T-cell (primary cell): Measurements from ENCODE around the gene PTBP1. TPM values are rescaled to one million over a fixed set of nuclear protein-coding genes. Genes with fewer than 3 reads are reported as not detected.
A peak's percentile ranks its signal among the peaks of the same experiment; 100 is the strongest.

Source experiments
- ATAC-seq, 4 experiments: fragments of 200-7000 bp in 3 of 4; fragments of 150-1000 bp in 1 of 4; cut with Tn5 transposase; replicated peaks in 1 of 4; 1 replicate in 3 of 4; 2 replicates in 1 of 4; pipeline ENCODE4 v1.10.0; 2021; ENCODE audit warnings: moderate library complexity in 3 of 4, mild to moderate bottlenecking in 2 of 4, moderate number of reproducible peaks in 1 of 4
- CTCF ChIA-PET, 2 donors: fragments of 300-600 bp; sonication (Branson Sonifier 250); formaldehyde crosslinking; loops; one replicate each; lab custom pipeline; 2022; ENCODE audit warnings: antibody characterized with exemption in 2 of 2; lab: Charles Lee
- POLR2A ChIA-PET, 2 donors: fragments of 300-600 bp; sonication (Branson Sonifier 250); formaldehyde crosslinking; loops; one replicate each; lab custom pipeline; 2022; ENCODE audit warnings: antibody characterized with exemption in 2 of 2; lab: Charles Lee
- DNase-seq, 35 experiments: peaks; one replicate each; pipeline versions ENCODE4 v3.0.0 to v3.0.0-alpha.2; 2013 to 2023
- H3K27ac ChIP-seq: one replicate; pipeline ENCODE4 v1.5.1; 2013; ENCODE audit warnings: low read length
- H3K27me3 ChIP-seq, 2 experiments: replicated peaks in 1 of 2; 1 replicate in 1 of 2; 2 replicates in 1 of 2; pipeline versions ENCODE4 v1.6.1 to v1.7.0; 2013; ENCODE audit warnings: low read length in 1 of 2, mixed read lengths in 1 of 2; ENCODE audit not compliant: control insufficient read depth in 2 of 2, insufficient read depth in 2 of 2; ENCODE audit errors: extremely low read depth in 1 of 2
- H3K36me3 ChIP-seq, 2 donors: 1 replicate in 1 of 2; 2 replicates in 1 of 2; pipeline versions ENCODE4 v1.6.1 to v1.7.0; 2013; ENCODE audit warnings: low read length in 1 of 2; ENCODE audit not compliant: control insufficient read depth in 2 of 2, insufficient read depth in 1 of 2; ENCODE audit errors: extremely low read depth in 1 of 2
- H3K4me1 ChIP-seq, 2 experiments: 1 replicate in 1 of 2; 2 replicates in 1 of 2; pipeline versions ENCODE4 v1.6.1 to v1.7.0; 2013; ENCODE audit warnings: low read length in 2 of 2, mixed read lengths in 1 of 2; ENCODE audit not compliant: insufficient read depth in 2 of 2, control insufficient read depth in 1 of 2; ENCODE audit errors: extremely low read depth in 1 of 2
- H3K4me3 ChIP-seq, 2 donors: 1 replicate in 1 of 2; 2 replicates in 1 of 2; pipeline versions ENCODE4 v1.5.1 to v1.7.0; 2013; ENCODE audit warnings: mild to moderate bottlenecking in 2 of 2, low read length in 1 of 2, moderate library complexity in 1 of 2; ENCODE audit not compliant: control insufficient read depth in 1 of 2; ENCODE audit errors: extremely low read depth in 1 of 2
- H3K9me3 ChIP-seq: 2 replicates; pipeline ENCODE4 v1.7.0; 2013
- H3K27ac Mint-ChIP-seq, 2 donors: one replicate each; pipeline ENCODE4 v1.8.0; 2020 to 2021; ENCODE audit warnings: mild to moderate bottlenecking in 2 of 2, mixed read lengths in 2 of 2
- H3K27me3 Mint-ChIP-seq, 2 donors: one replicate each; pipeline ENCODE4 v1.8.0; 2021 to 2022; ENCODE audit warnings: mixed read lengths in 2 of 2
- H3K36me3 Mint-ChIP-seq: one replicate; pipeline ENCODE4 v1.8.0; 2021; ENCODE audit warnings: mixed read lengths
- H3K4me1 Mint-ChIP-seq, 3 donors: one replicate each; pipeline ENCODE4 v1.8.0; 2020 to 2022; ENCODE audit warnings: mixed read lengths in 3 of 3, mild to moderate bottlenecking in 1 of 3
- H3K4me3 Mint-ChIP-seq, 3 donors: one replicate each; pipeline ENCODE4 v1.8.0; 2020 to 2022; ENCODE audit warnings: mild to moderate bottlenecking in 3 of 3, mixed read lengths in 3 of 3, moderate library complexity in 3 of 3
- H3K9me3 Mint-ChIP-seq, 3 donors: one replicate each; pipeline ENCODE4 v1.8.0; 2020 to 2022; ENCODE audit warnings: mixed read lengths in 3 of 3
- WGBS: methylation state at CpG from one replicate; pipeline ENCODE4 v1.1.5; 2013; ENCODE audit warnings: missing lambda C conversion rate; ENCODE audit not compliant: insufficient coverage; 5-methylcytosine and 5-hydroxymethylcytosine counted together
- total RNA-seq, 35 experiments: library from RNA in 6 of 35; stranded (reverse) in 6 of 35; fragments of 120-200 nt in 1 of 35; gene quantifications; one replicate each; pipeline versions ENCODE4 v1.2.1 to v1.2.4 and lab custom pipeline; 2013 to 2026

The PTBP1 gene
- total RNA-seq, 5 donors from 2014 or later (not counting 1 experiment from before 2014, with no cell fraction given) = 307 to 343 (median 316) TPM

- no peaks in the 10 kb centered on the region for H3K36me3 ChIP-seq
- POLR2A ChIA-PET = no interaction called here
Observed at GRCh38 chr19:781800-782184, 15.5 kb upstream of the PTBP1 start.

GRCh38 chr19:782185-782877, 14.9 kb upstream of the PTBP1 start:
- H3K9me3 Mint-ChIP-seq = no peaks in the 10 kb centered on the region

More at GRCh38 chr19:781800-782184, 15.5 kb upstream of the PTBP1 start:
- Mint-ChIP-seq H3K4me3 (no peak overlapping the region), H3K27me3 (peaks cover 3% of the 10 kb centered on the region in 2 donors), H3K9me3 (no peaks in the 10 kb centered on the region), H3K4me1 (no peaks in the 10 kb centered on the region), H3K27ac (no peak overlapping the region), H3K36me3 (no peaks in the 10 kb centered on the region)
- no peak for DNase-seq
- H3K27ac ChIP-seq = no peak overlapping the region
- ATAC-seq = no peak
- H3K9me3 ChIP-seq = no peaks in the 10 kb centered on the region
- no peak overlapping the region for H3K4me3 ChIP-seq
- CTCF ChIA-PET = no interaction called here
- H3K27me3 ChIP-seq = peaks cover 0 to 46% of the 10 kb centered on the region in 2 experiments
- 91% methylated on average over 7 of the region's 19 CpGs for WGBS
- no peaks in the 10 kb centered on the region for H3K4me1 ChIP-seq

GRCh38 chr19:782878-783668, 14.2 kb upstream of the PTBP1 start:
- Histone ChIP-seq H3K36me3 (no peaks in the 10 kb centered on the region), H3K27ac (no peak overlapping the region), H3K4me1 (no peaks in the 10 kb centered on the region), H3K4me3 (no peak overlapping the region), H3K9me3 (no peaks in the 10 kb centered on the region), H3K27me3 (peaks cover 0 to 39% of the 10 kb centered on the region in 2 experiments)
- Mint-ChIP-seq H3K4me1 (no peaks in the 10 kb centered on the region), H3K9me3 (no peaks in the 10 kb centered on the region), H3K27me3 (peaks cover 3% of the 10 kb centered on the region in 2 donors), H3K36me3 (no peaks in the 10 kb centered on the region), H3K27ac (no peak overlapping the region), H3K4me3 (no peak overlapping the region)
- CTCF ChIA-PET = no interaction called here
- ATAC-seq (no peak), DNase-seq (no peak)
- WGBS = 69% methylated on average over 18 of the region's 30 CpGs
- POLR2A ChIA-PET = no interaction called here

More at GRCh38 chr19:782185-782877, 14.9 kb upstream of the PTBP1 start:
- Histone ChIP-seq H3K27me3 (peaks cover 0 to 44% of the 10 kb centered on the region in 2 experiments), H3K9me3 (no peaks in the 10 kb centered on the region), H3K4me3 (no peak overlapping the region), H3K27ac (no peak overlapping the region), H3K4me1 (no peaks in the 10 kb centered on the region), H3K36me3 (no peaks in the 10 kb centered on the region)
- no peaks in the 10 kb centered on the region for H3K36me3 Mint-ChIP-seq
- peaks cover 3% of the 10 kb centered on the region in 2 donors for H3K27me3 Mint-ChIP-seq
- ChIA-PET POLR2A (no interaction called here), CTCF (no interaction called here)
- H3K27ac Mint-ChIP-seq = no peak overlapping the region
- no peak for DNase-seq
- ATAC-seq = no peak
- no peaks in the 10 kb centered on the region for H3K4me1 Mint-ChIP-seq
- WGBS = 77% methylated on average over 24 of the region's 29 CpGs
- no peak overlapping the region for H3K4me3 Mint-ChIP-seq

- Histone ChIP-seq H3K36me3 (no peaks in the 10 kb centered on the region), H3K27me3 (peaks cover 0 to 31% of the 10 kb centered on the region in 2 experiments), H3K27ac (no peak overlapping the region), H3K4me1 (peaks cover 0 to 6% of the 10 kb centered on the region in 2 experiments), H3K9me3 (no peaks in the 10 kb centered on the region), H3K4me3 (no peak overlapping the region)
- Mint-ChIP-seq H3K4me3 (no peak overlapping the region), H3K27me3 (no peaks in the 10 kb centered on the region), H3K9me3 (no peaks in the 10 kb centered on the region), H3K27ac (no peak overlapping the region), H3K36me3 (no peaks in the 10 kb centered on the region), H3K4me1 (peaks cover 0 to 4% (median 0%) of the 10 kb centered on the region in 3 donors)
- ChIA-PET POLR2A (interaction anchor here in 1 of 2 donors (0.6 kb wide), 1 partner anchor 1710 kb away, joined by 4 read pairs; no protein-coding TSS in a partner anchor), CTCF (interaction anchor here in 1 of 2 donors (0.6 kb wide), 1 partner anchor 1002 kb away, joined by 6 read pairs; no protein-coding TSS in a partner anchor)
- DNase-seq (no peak), ATAC-seq (no peak)
- 88% methylated on average over 11 of the region's 13 CpGs for WGBS
Observed at GRCh38 chr19:784541-784940, 12.7 kb upstream of the PTBP1 start.

GRCh38 chr19:787536-787935, 9.7 kb upstream of the PTBP1 start:
- 92% methylated on average over 11 of the region's 16 CpGs for WGBS
- DNase-seq = no peak

GRCh38 chr19:788686-788982, 8.6 kb upstream of the PTBP1 start:
- Mint-ChIP-seq H3K4me1 (peaks cover 0 to 4% (median 0%) of the 10 kb centered on the region in 3 donors), H3K9me3 (no peaks in the 10 kb centered on the region), H3K4me3 (no peak overlapping the region), H3K27me3 (peaks cover 3 to 6% of the 10 kb centered on the region in 2 donors), H3K36me3 (no peaks in the 10 kb centered on the region), H3K27ac (peak overlapping the region in 1 of 2 donors; percentile 66)
- ATAC-seq (no peak), DNase-seq (no peak)
- CTCF ChIA-PET = no interaction called here
- 88% methylated on average over 11 of the region's 11 CpGs for WGBS
- POLR2A ChIA-PET = no interaction called here
- no peak overlapping the region for H3K27ac ChIP-seq
- H3K4me3 ChIP-seq = no peak overlapping the region
- H3K4me1 ChIP-seq = peaks cover 0 to 6% of the 10 kb centered on the region in 2 experiments
- H3K27me3 ChIP-seq = peaks cover 0 to 17% of the 10 kb centered on the region in 2 experiments
- no peaks in the 10 kb centered on the region for H3K36me3 ChIP-seq
- H3K9me3 ChIP-seq = no peaks in the 10 kb centered on the region

More at GRCh38 chr19:787536-787935, 9.7 kb upstream of the PTBP1 start:
- Histone ChIP-seq H3K27me3 (peaks cover 0 to 22% of the 10 kb centered on the region in 2 experiments), H3K4me1 (peaks cover 0 to 6% of the 10 kb centered on the region in 2 experiments), H3K9me3 (no peaks in the 10 kb centered on the region), H3K4me3 (no peak overlapping the region), H3K36me3 (no peaks in the 10 kb centered on the region), H3K27ac (no peak overlapping the region)
- ChIA-PET CTCF (interaction anchor here in 1 of 2 donors (0.6 kb wide), 1 partner anchor 131 kb away, joined by 7 read pairs; no protein-coding TSS in a partner anchor), POLR2A (no interaction called here)
- ATAC-seq = no peak
- Mint-ChIP-seq H3K27me3 (peaks cover 3 to 6% of the 10 kb centered on the region in 2 donors), H3K27ac (no peak overlapping the region), H3K4me1 (peaks cover 0 to 4% (median 0%) of the 10 kb centered on the region in 3 donors), H3K4me3 (no peak overlapping the region), H3K9me3 (no peaks in the 10 kb centered on the region), H3K36me3 (no peaks in the 10 kb centered on the region)
